ENCODE measurements around the gene CDY1B. TPM values are rescaled to one million over a fixed set of nuclear protein-coding genes. Genes with fewer than 3 reads are reported as not detected.
"Not testable (repeated sequence)": the region's sequence is repeated elsewhere in the genome, so short reads cannot be mapped to it uniquely, and the experiment has no call there.

Gene CDY1B
- polyA plus RNA-seq, result not detected

DNA sequence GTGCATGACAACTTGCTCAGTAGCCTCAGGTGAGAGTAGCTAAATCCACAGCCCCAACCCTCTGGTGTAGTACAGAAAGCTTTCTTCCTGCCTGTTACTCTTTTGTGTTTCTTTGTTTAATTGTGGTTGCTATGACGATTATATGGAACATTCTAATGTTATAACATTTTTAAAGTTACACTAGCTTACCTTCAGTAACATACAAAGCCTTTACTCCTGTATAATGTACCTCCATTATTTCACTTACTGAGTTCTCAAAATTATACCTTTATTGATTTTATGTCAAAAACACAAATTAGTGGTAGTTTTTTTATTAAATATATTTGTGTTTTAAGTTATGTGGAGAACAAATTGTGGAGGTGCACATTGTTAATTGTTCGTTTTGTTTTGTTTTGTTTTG is at the start of gene CDY1B:
TSS of gene CDY1B (minus strand) at position 101 of the 400 bp plus-strand sequence. CDS start 331 bp downstream, outside the sequence.
- H3K27me3 Mint-ChIP-seq, H3K9me3 Mint-ChIP-seq, H3K4me1 Mint-ChIP-seq, H3K4me3 Mint-ChIP-seq, H3K36me3 Mint-ChIP-seq, H3K27ac Mint-ChIP-seq: not testable (repeated sequence)

GRCh38 chrY:24049525-24049924 is 1.7 kb upstream of the CDY1B start:
- H3K27me3 Mint-ChIP-seq, H3K9me3 Mint-ChIP-seq, H3K36me3 Mint-ChIP-seq, H3K27ac Mint-ChIP-seq, H3K4me1 Mint-ChIP-seq, H3K4me3 Mint-ChIP-seq: not testable (repeated sequence)

DNA sequence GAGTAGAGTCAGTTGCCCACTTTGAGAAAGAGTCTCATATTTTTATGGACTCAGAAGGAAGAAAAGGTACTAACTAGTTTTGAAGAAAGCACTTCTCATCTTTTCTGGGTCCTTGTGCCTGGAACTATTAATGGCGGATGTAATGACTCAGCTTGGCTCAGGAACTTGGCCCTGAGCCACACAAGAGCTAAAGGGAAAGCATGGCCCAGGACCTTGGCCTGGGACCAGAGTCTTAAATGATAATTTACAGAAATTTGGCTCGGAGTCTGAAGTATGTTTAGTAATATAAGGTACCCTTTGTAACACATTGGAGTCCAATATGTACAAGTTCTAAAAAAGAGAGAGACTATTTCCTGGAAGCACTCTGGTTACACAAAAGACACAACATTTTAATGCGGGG is 4.6 kb downstream of the CDY1B start:
- not testable (repeated sequence) for H3K36me3 Mint-ChIP-seq, H3K4me1 Mint-ChIP-seq, H3K27ac Mint-ChIP-seq, H3K9me3 Mint-ChIP-seq, H3K4me3 Mint-ChIP-seq, H3K27me3 Mint-ChIP-seq

DNA sequence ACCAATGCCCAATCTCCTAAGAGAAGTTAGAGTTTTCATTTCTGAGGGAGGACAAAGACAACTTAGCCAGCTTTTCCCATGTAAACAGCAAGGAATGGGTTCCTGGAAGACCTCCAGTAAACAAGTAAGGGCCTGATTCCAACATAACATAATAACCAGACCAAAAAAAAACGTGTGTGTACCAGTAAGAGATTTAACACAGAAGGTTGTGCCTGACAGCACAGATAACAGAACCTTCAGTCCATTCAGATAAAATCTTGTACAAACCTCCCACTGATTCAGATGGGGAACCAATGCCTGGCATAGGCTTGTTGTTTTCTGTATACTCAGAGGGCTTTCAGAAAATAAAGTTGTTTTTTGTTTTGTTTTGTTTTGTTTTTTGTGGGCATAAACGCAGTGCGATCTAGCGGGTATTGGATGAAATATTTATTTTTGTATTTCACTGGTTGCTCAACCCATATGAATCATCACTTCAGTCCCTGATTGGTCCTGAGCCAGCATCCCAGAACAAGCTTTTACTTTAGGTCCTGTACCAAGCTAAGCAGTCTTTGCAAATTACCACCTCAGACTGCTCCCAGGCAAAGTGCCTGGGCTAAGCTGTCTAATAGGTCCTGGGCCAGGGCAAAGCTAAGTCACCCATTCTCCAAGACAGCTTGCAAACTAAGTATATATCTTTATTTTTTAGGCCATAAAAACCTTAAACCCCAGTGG is 8.7 kb downstream of the CDY1B start:
- H3K36me3 Mint-ChIP-seq, H3K27me3 Mint-ChIP-seq, H3K4me1 Mint-ChIP-seq, H3K4me3 Mint-ChIP-seq, H3K27ac Mint-ChIP-seq, H3K9me3 Mint-ChIP-seq: not testable (repeated sequence)

GRCh38 chrY:24026212-24027103 is 21.4 kb downstream of the CDY1B start:
- not testable (repeated sequence) for H3K9me3 Mint-ChIP-seq

More at GRCh38 chrY:24026212-24027103, 21.4 kb downstream of the CDY1B start:
- not testable (repeated sequence) for H3K27me3 Mint-ChIP-seq, H3K4me1 Mint-ChIP-seq, H3K36me3 Mint-ChIP-seq, H3K4me3 Mint-ChIP-seq, H3K27ac Mint-ChIP-seq

All from IgD-negative memory B cell (primary cell).